ENCODE data around the gene PGGHG.
"Not testable (repeated sequence)": the region's sequence is repeated elsewhere in the genome, so short reads cannot be mapped to it uniquely, and the experiment has no call there.

Gene PGGHG

DNA sequence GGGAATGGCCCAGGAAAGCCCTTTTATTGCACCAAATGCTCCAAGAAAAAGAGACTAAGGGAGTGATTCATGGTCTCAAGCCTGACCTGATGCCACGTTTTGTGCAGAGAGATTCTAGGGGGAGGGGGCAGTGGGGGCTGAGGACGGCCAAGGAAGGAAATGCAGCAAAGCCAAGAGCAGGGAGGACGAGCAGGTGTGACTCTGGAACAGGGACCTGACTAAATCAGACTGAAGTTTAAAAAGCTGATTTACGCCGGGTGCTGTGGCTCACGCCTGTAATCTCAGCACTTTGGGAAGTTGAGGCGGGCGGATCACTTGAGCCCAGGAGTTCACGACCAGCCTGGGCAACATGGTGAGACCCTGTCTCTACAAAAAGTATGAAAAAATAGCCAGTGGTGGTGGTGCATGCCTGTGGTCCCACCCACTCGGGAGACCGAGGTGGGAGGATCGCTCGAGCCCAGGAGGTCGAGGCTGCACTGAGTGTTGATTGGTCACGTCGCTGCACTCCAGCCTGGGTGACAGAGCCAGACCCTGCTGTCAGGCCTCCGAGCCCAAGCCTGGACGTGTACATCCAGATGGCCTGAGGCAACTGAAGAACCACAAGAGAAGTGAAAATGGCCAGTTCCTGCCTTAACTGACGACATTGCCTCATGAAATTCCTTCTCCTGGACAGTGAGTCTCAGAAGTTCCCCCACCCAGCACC lies 42.6 kb downstream of the PGGHG start:
- Mint-ChIP-seq H3K4me1 (peaks cover 50% of the 10 kb centered on the region), H3K27ac (ENCODE audit: low read depth) (peak overlapping the region; percentile 86), H3K27me3 (no peaks in the 10 kb centered on the region), H3K9me3 (no peaks in the 10 kb centered on the region), H3K36me3 (ENCODE audit: insufficient read depth) (peaks cover 1% of the 10 kb centered on the region), H3K4me3 (peak overlapping the region; percentile 72)
- DNase-seq (ENCODE audit: low spot score in 2 of 2) = no peak
- no peak for ATAC-seq (replicated peaks; ENCODE audit: extremely low read depth, poor library complexity, severe bottlenecking)

DNA sequence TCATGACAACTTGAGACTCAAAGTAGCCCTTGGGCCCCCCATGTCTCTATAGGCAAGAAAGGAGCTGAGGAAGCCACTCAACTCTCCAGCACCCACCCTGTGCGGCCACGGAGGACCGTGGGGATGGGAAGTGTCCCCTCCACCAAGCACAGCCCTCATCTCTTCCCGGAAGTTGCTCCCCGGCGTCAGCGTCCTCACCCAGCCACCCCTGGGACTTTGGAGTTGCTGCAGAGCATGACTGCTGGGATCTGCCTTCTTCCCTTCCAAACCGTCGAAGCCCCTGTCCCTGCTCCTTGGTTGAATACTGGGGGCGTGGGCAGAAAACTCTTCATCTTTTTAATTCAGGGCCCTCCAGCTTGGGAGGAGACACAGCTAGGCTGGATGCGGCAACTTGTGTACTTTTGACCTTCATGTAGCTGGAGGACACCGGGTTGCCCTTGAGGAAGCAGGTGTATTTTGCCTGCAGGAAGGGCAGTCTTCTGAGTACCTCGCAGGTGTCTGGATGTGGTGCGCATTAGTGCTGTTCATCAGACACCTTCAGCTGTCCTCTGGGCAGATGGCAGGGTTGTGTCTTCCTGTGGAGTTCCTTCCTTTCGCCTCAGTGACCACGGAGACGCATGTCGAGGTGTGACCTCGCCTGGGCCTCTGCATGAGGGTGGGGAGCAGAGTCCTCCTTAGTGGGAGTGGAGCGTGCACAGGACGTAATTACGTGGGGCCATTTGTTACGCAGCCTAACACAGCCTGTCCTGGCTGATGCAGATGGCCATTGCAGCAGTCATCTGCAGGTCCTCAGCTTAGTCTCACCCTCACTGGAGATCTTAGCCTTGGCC lies 43.9 kb downstream of the PGGHG start:
- no peaks in the 10 kb centered on the region for H3K9me3 Mint-ChIP-seq
- H3K27me3 Mint-ChIP-seq = no peaks in the 10 kb centered on the region
- ATAC-seq (replicated peaks; ENCODE audit: extremely low read depth, poor library complexity, severe bottlenecking) (no peak), DNase-seq (ENCODE audit: low spot score in 2 of 2) (no peak)
- no peak overlapping the region for H3K4me3 Mint-ChIP-seq
- H3K4me1 Mint-ChIP-seq = peaks cover 44% of the 10 kb centered on the region
- peaks cover 1% of the 10 kb centered on the region for H3K36me3 Mint-ChIP-seq (ENCODE audit: insufficient read depth)
- H3K27ac Mint-ChIP-seq (ENCODE audit: low read depth) = no peak overlapping the region

DNA sequence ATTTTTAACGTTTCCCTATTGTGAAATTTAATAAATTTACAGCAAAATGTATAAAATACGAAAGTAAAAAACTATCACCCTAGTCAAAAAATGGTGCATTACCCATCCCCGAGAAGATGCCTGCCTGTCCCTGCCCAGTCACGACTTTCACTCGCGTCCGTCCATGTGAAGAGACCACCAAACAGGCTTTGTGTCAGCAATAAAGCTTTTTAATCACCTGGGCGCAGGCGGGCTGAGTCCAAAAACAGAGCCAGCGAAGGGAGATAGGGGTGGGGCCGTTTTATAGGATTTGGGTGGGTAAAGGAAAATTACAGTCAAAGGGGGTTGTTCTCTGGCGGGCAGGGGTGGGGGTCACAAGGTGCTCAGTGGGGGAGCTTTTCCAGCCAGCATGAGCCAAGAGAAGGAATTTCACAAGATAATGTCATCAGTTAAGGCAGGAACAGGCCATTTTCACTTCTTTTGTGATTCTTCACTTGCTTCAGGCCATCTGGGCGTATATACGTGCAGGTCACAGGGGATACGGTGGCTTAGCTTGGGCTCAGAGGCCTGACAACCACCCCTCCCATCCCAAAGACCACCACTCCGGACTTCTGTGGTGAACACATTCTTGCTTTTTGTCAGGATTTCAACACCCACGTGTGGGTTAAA lies 44.8 kb downstream of the PGGHG start:
- not testable (repeated sequence) for H3K36me3 Mint-ChIP-seq (ENCODE audit: insufficient read depth); H3K27me3 Mint-ChIP-seq; H3K4me3 Mint-ChIP-seq; DNase-seq (ENCODE audit: low spot score in 2 of 2); ATAC-seq (replicated peaks; ENCODE audit: extremely low read depth, poor library complexity, severe bottlenecking); H3K9me3 Mint-ChIP-seq; H3K27ac Mint-ChIP-seq (ENCODE audit: low read depth)
- H3K4me1 Mint-ChIP-seq = peaks cover 44% of the 10 kb centered on the region

- H3K4me1 Mint-ChIP-seq = peaks cover 38% of the 10 kb centered on the region
- peaks cover 1% of the 10 kb centered on the region for H3K36me3 Mint-ChIP-seq (ENCODE audit: insufficient read depth)
- no peak overlapping the region for H3K4me3 Mint-ChIP-seq
- no peaks in the 10 kb centered on the region for H3K27me3 Mint-ChIP-seq
- H3K9me3 Mint-ChIP-seq = no peaks in the 10 kb centered on the region
- H3K27ac Mint-ChIP-seq (ENCODE audit: low read depth) = no peak overlapping the region
- DNase-seq (ENCODE audit: low spot score in 2 of 2) = no peak
- no peak for ATAC-seq (replicated peaks; ENCODE audit: extremely low read depth, poor library complexity, severe bottlenecking)
These were observed 45.5 kb downstream of the PGGHG start for GRCh38 chr11:334264-334994.

DNA sequence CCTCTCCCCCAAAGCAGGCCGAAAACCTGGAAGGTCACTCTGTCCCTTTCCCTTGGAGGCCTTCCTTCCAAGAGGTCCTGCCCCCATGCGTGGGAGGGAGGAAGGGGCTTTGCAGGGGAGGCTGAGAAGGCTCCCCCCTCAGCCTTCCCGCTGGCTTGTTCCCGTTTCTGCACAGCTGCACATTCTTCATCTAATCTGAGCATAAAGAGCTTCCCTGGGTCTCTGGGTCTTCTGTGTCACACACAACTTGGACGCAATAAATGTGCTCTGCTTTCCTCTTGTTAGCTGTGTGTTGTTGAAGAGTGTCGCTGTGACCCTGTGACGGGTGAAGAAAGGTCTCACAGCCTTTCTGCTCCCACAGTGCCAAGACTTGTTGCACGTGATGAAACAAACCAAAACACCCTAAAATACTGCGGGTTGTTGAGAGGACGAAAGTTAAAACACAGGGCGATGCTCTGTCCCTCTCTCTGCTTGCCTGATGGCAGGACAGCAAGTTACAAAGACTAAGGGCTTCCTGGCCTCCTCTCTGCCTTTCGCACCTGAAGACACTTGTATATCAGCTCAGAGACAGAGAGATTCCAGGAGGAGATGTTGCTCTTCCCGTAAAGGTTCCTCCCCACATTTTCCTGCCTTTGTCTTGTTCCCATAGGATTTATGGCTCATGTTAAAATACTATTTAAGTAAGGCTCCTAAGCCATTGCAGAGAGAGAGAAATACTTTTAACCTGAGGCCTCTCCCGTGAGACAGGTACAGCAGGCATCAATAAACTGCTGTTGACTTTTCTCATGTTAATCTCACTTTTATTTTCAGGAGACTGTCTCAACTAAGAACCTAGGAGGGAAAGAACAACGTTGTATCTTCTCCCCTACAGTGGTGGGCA lies 47.1 kb downstream of the PGGHG start:
- Mint-ChIP-seq H3K4me1 (peaks cover 22% of the 10 kb centered on the region), H3K27ac (ENCODE audit: low read depth) (peak overlapping the region; percentile 11), H3K4me3 (no peak overlapping the region), H3K27me3 (no peaks in the 10 kb centered on the region), H3K9me3 (no peaks in the 10 kb centered on the region), H3K36me3 (ENCODE audit: insufficient read depth) (peaks cover 1% of the 10 kb centered on the region)
- ATAC-seq (replicated peaks; ENCODE audit: extremely low read depth, poor library complexity, severe bottlenecking) (no peak), DNase-seq (ENCODE audit: low spot score in 2 of 2) (no peak)

GRCh38 chr11:336659-337198 lies 47.8 kb downstream of the PGGHG start:
- Mint-ChIP-seq H3K27me3 (no peaks in the 10 kb centered on the region), H3K4me1 (peaks cover 15% of the 10 kb centered on the region), H3K27ac (ENCODE audit: low read depth) (peak overlapping the region; percentile 18), H3K4me3 (no peak overlapping the region), H3K36me3 (ENCODE audit: insufficient read depth) (peaks cover 1% of the 10 kb centered on the region), H3K9me3 (no peaks in the 10 kb centered on the region)
- no peak for ATAC-seq (replicated peaks; ENCODE audit: extremely low read depth, poor library complexity, severe bottlenecking)
- DNase-seq (ENCODE audit: low spot score in 2 of 2) = no peak

- Mint-ChIP-seq H3K9me3 (no peaks in the 10 kb centered on the region), H3K4me1 (peaks cover 15% of the 10 kb centered on the region), H3K27ac (ENCODE audit: low read depth) (no peak overlapping the region)
These were observed 48.8 kb downstream of the PGGHG start for GRCh38 chr11:337711-338110.

GRCh38 chr11:339963-340362 lies 51.0 kb downstream of the PGGHG start:
- Mint-ChIP-seq H3K4me1 (peaks cover 15% of the 10 kb centered on the region), H3K36me3 (ENCODE audit: insufficient read depth) (no peaks in the 10 kb centered on the region), H3K4me3 (no peak overlapping the region), H3K27me3 (no peaks in the 10 kb centered on the region), H3K9me3 (no peaks in the 10 kb centered on the region), H3K27ac (ENCODE audit: low read depth) (no peak overlapping the region)
- DNase-seq (ENCODE audit: low spot score in 2 of 2) = no peak
- ATAC-seq (replicated peaks; ENCODE audit: extremely low read depth, poor library complexity, severe bottlenecking) = no peak

More at GRCh38 chr11:337711-338110, 48.8 kb downstream of the PGGHG start:
- no peak overlapping the region for H3K4me3 Mint-ChIP-seq
- no peaks in the 10 kb centered on the region for H3K27me3 Mint-ChIP-seq
- H3K36me3 Mint-ChIP-seq (ENCODE audit: insufficient read depth) = peaks cover under 1% of the 10 kb centered on the region
- ATAC-seq (replicated peaks; ENCODE audit: extremely low read depth, poor library complexity, severe bottlenecking) (no peak), DNase-seq (ENCODE audit: low spot score in 2 of 2) (no peak)

DNA sequence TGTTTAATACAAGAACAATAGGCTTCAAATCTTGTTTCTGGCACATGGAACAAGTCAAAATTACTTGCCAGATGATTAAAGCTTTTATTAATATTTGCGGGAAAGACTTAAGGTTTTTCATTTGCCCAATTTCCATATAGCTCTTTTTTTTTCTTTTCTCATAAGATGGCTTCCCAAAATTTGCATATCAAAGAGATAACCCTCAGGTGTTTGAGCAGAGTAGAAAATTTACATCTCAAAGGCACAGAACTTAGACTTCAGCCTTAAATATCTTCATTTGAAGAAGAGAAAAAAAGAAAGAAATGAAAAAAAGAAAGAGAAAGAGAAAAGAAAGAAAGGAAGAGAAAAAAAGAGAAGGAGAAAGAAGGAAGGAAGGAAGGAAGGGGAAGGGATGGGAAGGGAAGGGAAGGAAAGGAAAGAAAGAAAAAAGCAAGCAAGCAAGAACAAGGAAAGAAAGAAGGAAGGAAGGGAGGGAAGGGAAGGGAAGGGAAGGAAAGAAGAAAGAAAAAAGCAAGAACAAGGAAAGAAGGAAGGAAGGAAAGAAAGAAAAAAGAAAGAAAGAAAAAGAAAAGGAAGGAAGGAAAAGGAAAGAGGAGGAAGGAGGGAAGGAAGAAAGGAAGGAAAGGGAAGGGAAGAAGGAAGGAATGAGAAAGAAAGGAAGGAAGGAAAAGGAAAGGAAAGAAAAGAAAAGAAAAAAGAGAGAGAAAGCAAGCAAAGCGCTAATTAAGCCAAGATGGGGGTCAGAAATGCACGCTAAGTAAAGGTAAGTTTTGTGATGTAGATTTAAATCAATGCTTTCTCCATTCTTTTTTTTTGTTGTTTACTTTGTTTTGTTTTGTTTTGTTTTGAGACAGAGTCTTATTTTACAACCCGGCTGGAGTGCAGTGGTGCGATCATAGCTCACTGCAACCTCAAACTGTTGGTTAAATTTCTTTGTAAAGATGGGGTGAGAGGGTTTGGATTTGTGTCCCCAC lies 51.9 kb downstream of the PGGHG start:
- no peaks in the 10 kb centered on the region for H3K27me3 Mint-ChIP-seq
- ATAC-seq (replicated peaks; ENCODE audit: extremely low read depth, poor library complexity, severe bottlenecking) = no peak
- H3K4me3 Mint-ChIP-seq = no peak overlapping the region
- H3K9me3 Mint-ChIP-seq = no peaks in the 10 kb centered on the region
- no peaks in the 10 kb centered on the region for H3K36me3 Mint-ChIP-seq (ENCODE audit: insufficient read depth)
- no peak overlapping the region for H3K27ac Mint-ChIP-seq (ENCODE audit: low read depth)
- DNase-seq (ENCODE audit: low spot score in 2 of 2) = no peak
- H3K4me1 Mint-ChIP-seq = peaks cover 11% of the 10 kb centered on the region

DNA sequence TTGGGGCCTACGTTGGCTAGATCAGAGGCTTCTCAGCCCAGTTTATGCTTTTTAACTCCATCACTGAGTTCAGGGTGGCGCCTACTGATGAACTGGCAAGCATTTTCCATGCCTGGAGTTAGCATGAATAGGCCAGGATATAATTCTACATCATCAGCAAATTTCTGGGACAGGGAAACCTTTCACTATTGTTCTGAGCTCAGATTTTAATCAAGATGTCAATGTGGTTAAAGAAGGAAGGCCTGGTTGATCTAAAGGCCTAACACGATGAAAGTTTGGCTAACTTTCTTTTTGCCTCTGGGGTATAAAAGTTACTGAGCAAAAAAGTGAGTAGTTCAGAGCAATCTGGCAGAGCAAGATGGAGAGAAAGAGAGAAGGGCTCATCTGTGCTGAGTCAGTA lies 53.4 kb downstream of the PGGHG start:
- Mint-ChIP-seq H3K36me3 (ENCODE audit: insufficient read depth) (no peaks in the 10 kb centered on the region), H3K27ac (ENCODE audit: low read depth) (no peak overlapping the region), H3K27me3 (no peaks in the 10 kb centered on the region), H3K4me3 (no peak overlapping the region), H3K4me1 (no peaks in the 10 kb centered on the region), H3K9me3 (no peaks in the 10 kb centered on the region)
- ATAC-seq (replicated peaks; ENCODE audit: extremely low read depth, poor library complexity, severe bottlenecking) = no peak
- DNase-seq (ENCODE audit: low spot score in 2 of 2) = no peak
